Measurements from ENCODE around the gene KCTD19.

KCTD19 gene

GRCh38 chr16:67277294-67277998, 49.1 kb downstream of the KCTD19 start:
- H3K9me3 ChIP-seq (ENCODE audit: low read length) = no peaks in the 10 kb centered on the region
- H2AFZ ChIP-seq (ENCODE audit: low read depth, low read length) = no peak overlapping the region
- H3K4me3 ChIP-seq (ENCODE audit: low read length) = no peak overlapping the region
- H3K27me3 ChIP-seq (ENCODE audit: insufficient read depth, low read length) = peaks cover 35% of the 10 kb centered on the region
- no peaks in the 10 kb centered on the region for H3K36me3 ChIP-seq (ENCODE audit: insufficient read depth, low read length)
- no peaks in the 10 kb centered on the region for H3K4me1 ChIP-seq (ENCODE audit: insufficient read depth, low read length)

- Histone ChIP-seq H3K9me3 (ENCODE audit: low read length) (no peaks in the 10 kb centered on the region), H3K36me3 (ENCODE audit: insufficient read depth, low read length) (no peaks in the 10 kb centered on the region), H3K4me1 (ENCODE audit: insufficient read depth, low read length) (no peaks in the 10 kb centered on the region)
These were observed 51.2 kb downstream of the KCTD19 start for GRCh38 chr16:67275321-67275720.

GRCh38 chr16:67271446-67271845, 55.1 kb downstream of the KCTD19 start:
- Histone ChIP-seq H3K36me3 (ENCODE audit: insufficient read depth, low read length) (no peaks in the 10 kb centered on the region), H3K27me3 (ENCODE audit: insufficient read depth, low read length) (no peaks in the 10 kb centered on the region), H2AFZ (ENCODE audit: low read depth, low read length) (no peak overlapping the region), H3K9me3 (ENCODE audit: low read length) (no peaks in the 10 kb centered on the region), H3K4me1 (ENCODE audit: insufficient read depth, low read length) (no peaks in the 10 kb centered on the region), H3K4me3 (ENCODE audit: low read length) (no peak overlapping the region)

More at GRCh38 chr16:67275321-67275720, 51.2 kb downstream of the KCTD19 start:
- Histone ChIP-seq H3K27me3 (ENCODE audit: insufficient read depth, low read length) (peaks cover 31% of the 10 kb centered on the region), H2AFZ (ENCODE audit: low read depth, low read length) (no peak overlapping the region), H3K4me3 (ENCODE audit: low read length) (no peak overlapping the region)

GRCh38 chr16:67270931-67271338, 55.6 kb downstream of the KCTD19 start:
- Histone ChIP-seq H3K36me3 (ENCODE audit: insufficient read depth, low read length) (no peaks in the 10 kb centered on the region), H3K9me3 (ENCODE audit: low read length) (no peaks in the 10 kb centered on the region), H3K4me1 (ENCODE audit: insufficient read depth, low read length) (no peaks in the 10 kb centered on the region)

GRCh38 chr16:67269766-67270165, 56.8 kb downstream of the KCTD19 start:
- no peaks in the 10 kb centered on the region for H3K27me3 ChIP-seq (ENCODE audit: insufficient read depth, low read length)
- H3K4me3 ChIP-seq (ENCODE audit: low read length) = no peak overlapping the region
- no peak overlapping the region for H2AFZ ChIP-seq (ENCODE audit: low read depth, low read length)
- no peaks in the 10 kb centered on the region for H3K9me3 ChIP-seq (ENCODE audit: low read length)
- H3K4me1 ChIP-seq (ENCODE audit: insufficient read depth, low read length) = no peaks in the 10 kb centered on the region
- no peaks in the 10 kb centered on the region for H3K36me3 ChIP-seq (ENCODE audit: insufficient read depth, low read length)

More at GRCh38 chr16:67270931-67271338, 55.6 kb downstream of the KCTD19 start:
- Histone ChIP-seq H3K4me3 (ENCODE audit: low read length) (no peak overlapping the region), H2AFZ (ENCODE audit: low read depth, low read length) (no peak overlapping the region), H3K27me3 (ENCODE audit: insufficient read depth, low read length) (no peaks in the 10 kb centered on the region)

- Histone ChIP-seq H3K4me1 (ENCODE audit: insufficient read depth, low read length) (no peaks in the 10 kb centered on the region), H3K9me3 (ENCODE audit: low read length) (no peaks in the 10 kb centered on the region), H3K36me3 (ENCODE audit: insufficient read depth, low read length) (no peaks in the 10 kb centered on the region), H2AFZ (ENCODE audit: low read depth, low read length) (no peak overlapping the region), H3K27me3 (ENCODE audit: insufficient read depth, low read length) (no peaks in the 10 kb centered on the region), H3K4me3 (ENCODE audit: low read length) (no peak overlapping the region)
These were observed 58.4 kb downstream of the KCTD19 start for GRCh38 chr16:67268136-67268579.

- Histone ChIP-seq H3K9me3 (ENCODE audit: low read length) (no peaks in the 10 kb centered on the region), H3K4me1 (ENCODE audit: insufficient read depth, low read length) (no peaks in the 10 kb centered on the region), H3K27me3 (ENCODE audit: insufficient read depth, low read length) (no peaks in the 10 kb centered on the region), H3K36me3 (ENCODE audit: insufficient read depth, low read length) (no peaks in the 10 kb centered on the region), H2AFZ (ENCODE audit: low read depth, low read length) (no peak overlapping the region), H3K4me3 (ENCODE audit: low read length) (no peak overlapping the region)
These were observed 60.7 kb downstream of the KCTD19 start for GRCh38 chr16:67265834-67266233.

GRCh38 chr16:67264866-67265265, 61.7 kb downstream of the KCTD19 start:
- H3K36me3 ChIP-seq (ENCODE audit: insufficient read depth, low read length) = no peaks in the 10 kb centered on the region
- no peaks in the 10 kb centered on the region for H3K27me3 ChIP-seq (ENCODE audit: insufficient read depth, low read length)
- no peaks in the 10 kb centered on the region for H3K9me3 ChIP-seq (ENCODE audit: low read length)
- no peak overlapping the region for H3K4me3 ChIP-seq (ENCODE audit: low read length)
- H2AFZ ChIP-seq (ENCODE audit: low read depth, low read length) = no peak overlapping the region
- H3K4me1 ChIP-seq (ENCODE audit: insufficient read depth, low read length) = no peaks in the 10 kb centered on the region

- no peaks in the 10 kb centered on the region for H3K27me3 ChIP-seq (ENCODE audit: insufficient read depth, low read length)
- no peak overlapping the region for H2AFZ ChIP-seq (ENCODE audit: low read depth, low read length)
- H3K4me1 ChIP-seq (ENCODE audit: insufficient read depth, low read length) = no peaks in the 10 kb centered on the region
- no peaks in the 10 kb centered on the region for H3K36me3 ChIP-seq (ENCODE audit: insufficient read depth, low read length)
- no peaks in the 10 kb centered on the region for H3K9me3 ChIP-seq (ENCODE audit: low read length)
- H3K4me3 ChIP-seq (ENCODE audit: low read length) = no peak overlapping the region
These were observed 62.3 kb downstream of the KCTD19 start for GRCh38 chr16:67264277-67264676.

GRCh38 chr16:67263201-67263600, 63.3 kb downstream of the KCTD19 start:
- Histone ChIP-seq H3K27me3 (ENCODE audit: insufficient read depth, low read length) (no peaks in the 10 kb centered on the region), H3K9me3 (ENCODE audit: low read length) (no peaks in the 10 kb centered on the region), H2AFZ (ENCODE audit: low read depth, low read length) (no peak overlapping the region), H3K4me3 (ENCODE audit: low read length) (no peak overlapping the region), H3K36me3 (ENCODE audit: insufficient read depth, low read length) (no peaks in the 10 kb centered on the region), H3K4me1 (ENCODE audit: insufficient read depth, low read length) (no peaks in the 10 kb centered on the region)

- Histone ChIP-seq H3K4me3 (ENCODE audit: low read length) (no peak overlapping the region), H3K36me3 (ENCODE audit: insufficient read depth, low read length) (no peaks in the 10 kb centered on the region), H3K27me3 (ENCODE audit: insufficient read depth, low read length) (no peaks in the 10 kb centered on the region), H3K4me1 (ENCODE audit: insufficient read depth, low read length) (no peaks in the 10 kb centered on the region), H3K9me3 (ENCODE audit: low read length) (no peaks in the 10 kb centered on the region), H2AFZ (ENCODE audit: low read depth, low read length) (no peak overlapping the region)
These were observed 66.0 kb downstream of the KCTD19 start for GRCh38 chr16:67260426-67261063.

GRCh38 chr16:67259705-67260104, 66.8 kb downstream of the KCTD19 start:
- H3K9me3 ChIP-seq (ENCODE audit: low read length) = no peaks in the 10 kb centered on the region
- H3K4me1 ChIP-seq (ENCODE audit: insufficient read depth, low read length) = no peaks in the 10 kb centered on the region
- no peak overlapping the region for H3K4me3 ChIP-seq (ENCODE audit: low read length)
- H2AFZ ChIP-seq (ENCODE audit: low read depth, low read length) = no peak overlapping the region
- no peaks in the 10 kb centered on the region for H3K36me3 ChIP-seq (ENCODE audit: insufficient read depth, low read length)
- no peaks in the 10 kb centered on the region for H3K27me3 ChIP-seq (ENCODE audit: insufficient read depth, low read length)

GRCh38 chr16:67258161-67258835, 68.2 kb downstream of the KCTD19 start:
- Histone ChIP-seq H3K4me3 (ENCODE audit: low read length) (no peak overlapping the region), H3K36me3 (ENCODE audit: insufficient read depth, low read length) (no peaks in the 10 kb centered on the region), H3K27me3 (ENCODE audit: insufficient read depth, low read length) (no peaks in the 10 kb centered on the region), H3K9me3 (ENCODE audit: low read length) (no peaks in the 10 kb centered on the region), H2AFZ (ENCODE audit: low read depth, low read length) (no peak overlapping the region), H3K4me1 (ENCODE audit: insufficient read depth, low read length) (no peaks in the 10 kb centered on the region)
